SKM-1 (cell line): Measurements from ENCODE around the gene BLVRB.
"Not testable (repeated sequence)": the region's sequence is repeated elsewhere in the genome, so short reads cannot be mapped to it uniquely, and the experiment has no call there.

Source experiments
- DNase-seq: peaks from one replicate; lab custom pipeline; 2025; ENCODE audit not compliant: unreplicated experiment; lab: John Stamatoyannopoulos, UW

BLVRB gene

DNA sequence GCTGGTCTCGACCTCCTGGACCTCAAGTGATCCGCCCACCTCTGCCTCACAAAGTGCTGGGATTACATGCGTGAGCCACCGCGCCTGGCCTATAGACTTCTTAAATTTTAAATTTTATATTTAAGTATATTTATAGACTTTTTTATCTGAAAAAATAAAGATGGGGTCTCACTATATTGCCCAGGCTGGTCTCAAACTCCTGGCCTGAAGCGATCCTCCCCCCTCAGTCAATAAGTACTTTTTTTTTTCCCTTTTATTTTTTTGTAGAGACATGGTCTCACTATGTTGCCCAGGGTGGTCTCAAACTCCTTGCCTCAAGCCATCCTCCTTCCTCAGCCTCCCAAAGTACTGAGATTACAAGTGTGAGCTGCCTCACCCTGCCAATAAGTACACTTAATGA is 41.6 kb downstream of the BLVRB start:
- no peak for DNase-seq

DNA sequence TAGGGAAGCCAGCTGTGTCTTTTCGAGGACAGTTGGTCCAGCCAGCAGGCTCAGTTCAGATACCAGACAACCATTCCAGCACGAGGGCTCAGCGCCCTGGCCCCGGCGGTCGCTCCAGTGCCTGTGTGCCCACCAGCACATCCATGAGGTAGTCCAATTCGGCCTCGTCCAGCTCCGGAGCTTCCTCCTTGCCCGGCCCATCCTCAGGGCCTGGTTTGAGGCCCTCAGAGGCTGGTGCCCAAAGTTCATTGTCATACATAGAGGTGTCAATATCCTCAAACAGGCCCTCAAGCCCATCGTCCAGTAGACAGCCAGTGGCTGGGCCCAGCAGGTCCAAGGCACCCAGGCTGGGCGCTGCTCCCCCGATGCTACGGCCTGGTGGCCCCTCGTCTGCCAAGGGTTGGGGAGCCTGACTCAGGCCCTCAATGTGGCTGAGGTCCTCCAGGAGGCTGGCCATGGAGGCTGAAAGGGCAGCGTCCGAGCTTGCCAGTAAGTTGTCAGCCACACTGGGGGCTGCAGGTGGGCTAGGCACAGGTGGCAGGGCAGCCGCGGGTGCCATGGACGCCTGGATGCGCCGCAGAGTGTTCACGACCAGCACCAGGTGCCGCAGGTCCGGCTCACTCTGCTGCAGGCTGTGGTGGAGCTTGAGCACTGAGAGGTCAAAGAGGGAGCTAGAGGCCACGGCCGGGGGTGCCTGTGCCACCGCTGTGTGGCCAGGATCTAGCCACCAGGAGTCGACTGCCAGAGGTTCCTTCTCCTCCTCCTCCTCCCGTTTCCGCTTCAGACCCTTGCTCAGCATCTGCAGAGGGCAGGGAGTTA is 42.6 kb downstream of the BLVRB start:
- no peak for DNase-seq

DNA sequence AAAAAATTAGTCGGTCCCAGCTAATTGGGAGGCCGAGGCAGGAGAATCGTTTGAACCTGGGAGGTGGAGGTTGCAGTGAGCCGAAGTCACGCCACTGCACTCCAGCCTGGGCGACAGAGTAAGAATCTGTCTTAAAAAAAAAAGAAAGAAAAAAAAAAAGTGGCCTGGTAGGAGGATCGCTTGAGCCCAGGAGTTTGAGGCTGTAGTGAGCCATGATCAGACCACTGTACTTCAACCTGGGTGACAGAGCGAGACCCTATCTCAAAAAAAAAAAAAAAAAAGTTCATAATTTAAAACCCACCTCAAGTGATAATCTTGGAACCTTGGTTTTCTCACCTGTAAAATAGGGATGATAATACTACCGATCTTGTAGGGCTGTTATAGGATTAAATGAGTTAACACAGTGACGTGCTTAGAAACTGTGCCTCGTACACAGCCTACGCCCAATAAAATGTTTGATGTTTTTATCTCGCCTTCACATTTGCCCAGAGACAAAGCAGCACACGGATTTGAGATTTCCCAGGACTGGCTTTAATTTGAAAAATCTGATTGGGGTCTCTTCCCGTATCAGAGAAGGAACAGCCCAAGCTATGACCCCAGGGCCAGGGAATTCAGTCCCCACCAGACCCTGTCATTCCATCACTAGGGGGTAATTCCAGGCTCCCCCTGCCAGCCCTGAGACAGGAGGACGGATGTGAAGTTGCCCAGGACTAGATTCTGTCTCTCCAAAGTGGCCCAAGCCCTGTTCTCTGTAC is 43.4 kb downstream of the BLVRB start:
- no peak for DNase-seq

DNA sequence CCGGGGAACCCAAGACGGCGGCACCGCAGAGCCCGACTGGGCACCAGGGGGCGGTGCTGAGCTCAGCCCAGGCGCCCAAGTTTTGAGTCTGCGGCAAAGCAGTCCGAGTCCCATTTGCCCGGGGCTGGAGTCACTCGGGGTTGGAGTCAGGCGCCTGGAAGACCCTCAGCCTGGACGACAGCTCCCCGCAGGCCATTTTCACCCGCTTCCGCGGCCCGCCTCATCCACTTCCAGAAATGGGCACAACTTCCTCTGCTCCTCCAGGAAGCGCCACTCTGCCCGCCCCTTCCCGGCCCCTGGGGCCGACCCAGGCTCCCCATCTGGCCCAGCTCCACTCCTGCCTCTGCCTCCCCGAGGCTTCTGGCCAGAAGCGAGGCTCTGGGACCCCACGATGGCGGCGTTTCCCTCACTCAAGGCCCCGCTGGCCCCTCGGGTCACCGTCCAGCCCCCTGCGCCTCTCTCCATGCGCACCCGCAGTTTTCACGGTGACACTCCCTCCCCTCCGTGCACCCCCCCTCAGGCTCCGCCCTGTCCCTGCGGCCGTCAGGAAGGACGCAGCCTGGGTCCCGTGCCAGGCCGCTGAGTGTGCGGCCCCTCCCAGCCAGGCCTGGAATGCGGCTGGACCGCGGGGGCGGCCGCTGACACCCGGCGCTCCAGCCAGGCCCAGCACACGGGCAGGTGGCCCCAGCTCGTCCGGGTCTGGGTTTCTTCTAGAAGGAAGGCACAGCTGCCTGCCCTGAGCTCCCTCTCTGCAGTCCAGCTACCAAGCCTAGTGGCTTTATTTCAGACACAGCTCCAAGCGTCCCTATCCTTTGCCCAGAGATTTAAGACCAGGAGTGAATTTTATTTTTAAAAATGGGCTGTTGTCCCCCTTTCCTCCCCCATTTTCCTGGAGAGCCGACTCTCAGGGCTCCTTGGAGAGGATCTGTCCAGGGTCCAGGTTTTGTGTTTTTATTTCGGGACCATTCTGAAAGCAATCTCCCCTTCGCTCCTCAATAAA is 44.5 kb downstream of the BLVRB start:
- DNase-seq, result peak; percentile 45

DNA sequence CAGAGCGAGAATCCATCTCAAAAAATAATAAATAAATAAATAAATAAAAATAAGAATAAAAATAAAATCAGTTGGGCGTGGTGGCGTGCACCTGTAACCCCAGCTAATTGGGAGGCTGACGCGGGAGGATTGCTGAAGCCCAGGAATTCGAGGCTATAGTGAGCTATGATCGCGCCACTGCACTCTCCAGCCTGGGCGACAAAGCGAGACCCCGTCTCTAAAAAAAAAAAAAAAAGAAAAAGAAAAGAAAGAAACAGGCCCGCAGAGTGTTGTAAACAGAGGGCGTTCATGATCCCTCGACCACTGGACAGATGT is 45.1 kb downstream of the BLVRB start:
- DNase-seq, result no peak

DNA sequence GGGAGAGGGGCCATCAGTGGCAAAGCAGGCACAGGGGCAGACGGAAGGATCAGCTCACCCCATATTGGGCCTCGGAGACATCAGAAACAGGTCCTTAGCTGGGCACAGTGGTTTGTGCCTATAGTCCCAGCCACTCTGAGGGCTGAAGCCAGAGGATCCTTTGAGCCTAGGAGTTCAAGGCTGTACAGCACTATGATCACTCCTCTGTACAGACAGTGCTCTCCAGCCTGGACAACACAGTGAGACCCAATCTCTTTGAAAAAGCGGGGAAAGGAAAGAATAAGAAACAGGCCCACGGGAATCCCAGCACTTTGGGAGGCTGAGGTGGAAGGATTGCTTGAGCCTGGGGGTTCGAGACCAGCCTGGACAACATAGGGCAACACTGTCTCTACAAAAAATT is 45.8 kb downstream of the BLVRB start:
- no peak for DNase-seq

DNA sequence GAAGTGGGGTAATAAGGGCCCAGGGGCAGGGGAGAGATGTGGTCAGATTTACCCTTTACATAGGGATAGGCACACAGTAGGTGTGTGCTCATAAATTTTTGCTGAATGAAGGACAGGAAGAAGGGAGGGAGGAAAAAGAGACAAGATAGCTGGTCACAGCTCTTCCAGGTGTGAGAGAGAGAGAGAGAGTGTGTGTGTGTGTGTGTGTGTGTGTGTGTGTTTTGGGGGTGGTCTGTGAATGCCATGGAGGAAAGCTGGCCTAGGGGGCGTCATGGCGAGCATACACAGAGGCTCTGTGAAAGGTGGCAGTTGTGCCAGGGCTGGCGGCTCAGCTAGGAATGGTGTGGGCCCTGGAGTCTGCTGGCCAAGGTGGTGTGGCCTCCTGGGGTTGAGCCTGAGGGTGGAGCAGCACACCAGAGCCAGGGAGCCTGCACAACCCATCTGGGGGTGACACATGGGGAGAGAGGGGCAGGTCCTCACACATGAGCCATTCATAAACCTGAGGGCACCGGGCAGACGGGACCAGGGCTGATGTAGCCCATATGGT is 46.4 kb downstream of the BLVRB start:
- DNase-seq, result no peak

DNA sequence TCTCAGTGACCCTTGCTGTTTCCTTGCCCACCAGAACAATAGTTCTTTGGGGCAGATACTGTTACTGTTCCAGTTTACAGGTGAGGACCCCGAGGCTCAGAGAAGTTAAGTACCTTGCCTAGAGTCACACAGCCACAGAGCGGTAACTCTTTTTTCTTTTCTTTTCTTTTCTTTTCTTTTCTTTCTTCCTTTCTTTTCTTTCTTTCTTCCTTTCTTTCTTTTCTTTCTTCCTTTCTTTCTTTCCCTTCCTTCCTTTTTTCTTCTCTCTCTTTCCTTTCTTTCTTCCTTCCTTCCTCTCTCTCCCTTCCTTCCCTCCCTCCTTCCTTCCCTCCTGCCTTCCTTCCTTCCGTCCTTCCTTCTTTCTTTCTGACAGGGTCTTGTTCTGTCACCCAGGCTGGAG is 47.5 kb downstream of the BLVRB start:
- no peak for DNase-seq

DNA sequence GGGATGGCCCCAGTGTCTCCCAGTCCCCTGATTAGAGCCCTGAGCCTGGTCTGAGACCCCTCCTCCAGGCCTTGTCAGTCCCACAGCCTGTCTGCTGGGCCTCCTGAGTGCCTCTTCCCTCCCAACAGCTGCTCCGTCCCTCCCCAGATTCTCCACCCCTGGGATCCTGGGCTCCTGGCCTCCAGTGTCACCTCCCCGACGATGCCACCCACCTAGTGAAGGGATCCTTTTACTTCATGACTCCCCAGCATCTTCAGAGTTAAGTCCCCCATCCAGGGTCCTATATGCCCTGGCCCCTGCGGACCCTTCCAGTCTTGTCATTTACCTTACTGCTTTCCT is 47.9 kb downstream of the BLVRB start:
- DNase-seq, result no peak

DNA sequence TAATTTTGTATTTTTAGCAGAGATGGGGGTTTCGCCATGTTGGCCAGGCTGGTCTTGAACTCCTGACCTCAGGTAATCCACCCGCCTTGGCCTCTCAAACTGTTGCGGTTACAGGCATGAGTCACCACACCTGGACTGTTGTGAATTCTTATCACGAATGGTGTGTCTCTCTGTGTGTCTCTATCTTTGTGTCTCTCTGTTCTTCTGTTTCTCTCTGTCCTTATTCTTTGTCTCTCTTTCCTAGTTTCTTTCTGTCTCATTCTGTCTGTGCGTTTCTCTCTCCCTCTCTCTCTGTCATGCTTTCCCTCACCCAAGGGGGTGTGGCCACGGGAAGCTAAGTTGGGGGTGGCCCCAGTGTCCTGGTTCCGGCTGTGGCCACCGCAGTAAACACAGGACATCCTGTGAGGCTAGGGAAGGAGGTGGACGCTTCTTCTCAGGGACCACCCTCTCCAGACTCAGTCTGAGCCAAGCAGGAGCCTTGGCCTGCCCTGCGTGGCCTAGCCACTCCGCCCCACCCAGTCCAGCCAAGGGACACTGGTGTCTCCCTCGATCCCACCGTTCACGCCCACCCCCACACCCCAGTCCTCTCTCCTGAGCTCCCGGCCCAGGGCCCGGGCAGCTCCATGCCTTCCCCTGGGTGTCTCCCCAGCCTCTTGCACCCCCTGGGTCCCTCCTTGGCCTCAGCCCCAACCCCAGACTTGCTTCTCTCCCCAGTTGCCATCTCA is 48.5 kb downstream of the BLVRB start:
- no peak for DNase-seq

DNA sequence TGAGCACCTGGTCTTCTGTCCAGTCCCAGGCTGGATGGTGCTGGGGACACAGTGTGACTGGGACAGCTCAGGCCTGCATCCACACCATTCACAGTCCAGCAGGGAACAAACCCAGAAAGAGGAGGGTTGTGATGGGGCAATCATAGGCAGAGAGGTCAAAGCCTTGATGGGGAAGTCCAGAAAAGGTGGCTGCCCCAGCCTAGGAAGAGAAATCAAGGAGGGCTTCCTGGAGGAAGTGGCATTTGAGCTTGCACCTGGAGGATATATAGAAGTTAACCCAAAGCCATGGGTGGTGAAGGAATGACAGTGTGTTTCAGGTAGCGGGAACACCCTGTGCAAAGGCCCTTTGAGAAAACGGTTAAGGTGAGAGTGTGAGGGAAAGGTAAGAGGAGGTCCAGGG is 49.8 kb downstream of the BLVRB start:
- DNase-seq, result no peak

DNA sequence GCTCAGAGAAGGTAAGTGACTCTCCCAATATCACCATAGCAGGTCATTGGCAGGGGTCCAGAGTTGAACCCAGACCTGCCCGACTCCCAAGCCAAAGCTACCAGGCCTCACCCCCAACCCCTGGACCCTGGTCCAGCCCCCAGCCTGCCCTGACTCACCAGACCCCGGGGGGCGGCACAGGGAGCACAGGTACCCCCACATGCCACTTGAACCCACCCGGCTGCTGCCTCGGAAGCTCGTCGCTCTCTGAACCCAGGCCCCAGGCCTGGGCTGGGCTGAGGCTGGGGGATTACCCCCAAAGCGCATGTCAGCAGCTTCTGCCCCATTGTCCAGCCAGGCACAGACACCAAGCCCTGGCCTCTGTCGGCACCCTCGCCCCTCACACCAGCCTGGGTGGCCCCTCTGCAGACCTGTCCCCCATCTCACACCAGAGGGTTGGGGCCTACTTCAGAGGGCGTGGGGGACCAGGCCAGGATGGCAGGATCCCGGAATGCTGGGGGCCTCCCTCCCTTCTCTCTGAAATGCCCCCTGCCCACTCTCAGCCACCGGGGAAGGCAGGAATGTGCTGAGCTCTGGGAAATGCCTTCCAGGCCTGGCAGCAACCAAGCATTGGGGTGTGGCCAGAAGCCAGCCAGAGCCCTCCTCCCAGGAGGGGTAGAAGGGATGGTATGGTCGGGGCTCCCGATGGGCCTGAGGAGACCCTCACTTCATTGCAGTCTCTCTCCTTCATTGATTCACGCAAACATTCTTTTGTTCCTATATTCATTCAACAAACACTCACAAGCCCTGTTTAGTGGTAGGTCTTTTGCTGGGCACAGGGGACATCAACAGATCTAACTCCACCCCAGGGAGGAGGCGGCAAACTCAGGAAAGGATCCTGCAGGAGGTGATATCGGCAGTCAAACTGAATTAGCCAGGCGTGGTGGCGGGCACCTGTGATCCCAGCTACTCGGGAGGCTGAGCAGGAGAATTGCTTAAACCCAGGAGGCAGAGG is 50.7 kb downstream of the BLVRB start:
- DNase-seq, result no peak

DNA sequence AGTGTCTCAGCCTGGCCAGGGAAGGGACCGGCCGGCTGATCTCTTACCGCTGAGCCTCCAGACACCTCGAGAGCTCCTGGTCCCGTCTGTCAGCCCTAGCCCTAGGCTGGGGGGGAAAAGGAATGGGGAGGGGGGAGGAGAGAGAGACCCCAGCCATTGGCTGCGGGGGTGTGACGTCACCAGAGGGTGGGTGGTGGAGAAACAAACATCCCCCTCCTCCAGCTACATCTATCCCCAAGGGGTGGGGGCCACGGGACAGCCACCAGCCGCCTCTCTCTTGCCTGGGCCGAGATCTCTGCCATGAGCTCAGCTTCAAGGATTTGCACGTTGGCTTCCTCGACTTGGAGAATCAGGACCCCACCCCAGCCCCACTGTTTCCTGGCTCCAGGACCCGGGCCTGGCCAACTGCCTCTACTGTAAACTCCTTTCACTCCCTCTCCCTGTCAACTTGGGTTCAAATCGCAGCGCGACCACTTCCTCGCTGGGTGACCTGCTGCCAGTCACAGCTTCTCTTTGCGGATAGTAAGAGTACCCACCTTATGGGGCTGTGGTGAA is 52.2 kb downstream of the BLVRB start, which contains the start of gene PRX:
PRX (minus strand) TSS at position 88 of the 555 bp plus-strand sequence. CDS start 5,446 bp downstream, outside the sequence.
- no peak for DNase-seq

DNA sequence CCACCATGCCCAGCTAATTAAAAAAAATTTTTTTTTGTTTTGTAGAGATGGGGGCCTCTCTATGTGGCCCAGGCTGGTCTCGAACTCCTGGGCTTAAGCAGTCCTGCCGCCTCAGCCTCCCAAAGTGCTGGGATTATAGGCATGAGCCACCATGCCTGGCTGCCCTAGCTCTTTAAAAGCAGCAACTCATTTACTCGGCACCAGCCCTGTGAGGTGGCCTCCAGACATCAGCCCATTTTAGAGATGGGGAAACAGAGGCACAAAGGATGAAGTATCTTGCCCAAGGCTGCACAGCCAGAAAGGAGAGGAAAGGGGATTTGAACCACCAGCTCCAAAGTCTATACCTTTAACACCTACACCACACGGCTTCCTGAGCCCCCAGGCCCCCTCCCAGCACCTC is 52.7 kb downstream of the BLVRB start:
- no peak for DNase-seq

DNA sequence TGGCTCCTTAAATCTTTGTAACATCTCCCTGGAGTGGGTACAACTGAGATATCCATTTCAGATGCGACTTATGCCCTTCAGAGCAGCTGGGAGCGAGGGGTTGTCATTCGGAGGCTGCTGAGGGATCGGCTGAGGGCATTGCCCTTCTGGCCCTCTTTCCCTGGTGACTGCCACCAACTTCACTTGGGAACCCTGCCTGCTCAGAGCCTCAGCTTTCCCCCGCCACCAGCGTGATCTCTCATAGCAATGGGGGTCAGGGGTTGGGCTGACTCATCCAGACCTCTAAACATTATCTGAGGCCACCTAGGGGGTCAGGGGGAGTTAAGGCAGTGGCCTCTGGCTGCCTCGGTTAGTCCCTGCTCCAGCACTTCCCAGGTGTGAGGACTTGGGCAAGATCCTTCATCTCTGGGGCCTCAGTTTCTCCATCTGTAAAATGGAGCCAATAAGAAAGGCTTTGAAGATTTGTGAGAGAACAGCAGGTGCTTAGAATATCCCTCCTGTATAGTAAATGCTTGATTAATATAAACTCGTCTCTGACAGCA is 53.5 kb downstream of the BLVRB start:
- DNase-seq, result no peak

DNA sequence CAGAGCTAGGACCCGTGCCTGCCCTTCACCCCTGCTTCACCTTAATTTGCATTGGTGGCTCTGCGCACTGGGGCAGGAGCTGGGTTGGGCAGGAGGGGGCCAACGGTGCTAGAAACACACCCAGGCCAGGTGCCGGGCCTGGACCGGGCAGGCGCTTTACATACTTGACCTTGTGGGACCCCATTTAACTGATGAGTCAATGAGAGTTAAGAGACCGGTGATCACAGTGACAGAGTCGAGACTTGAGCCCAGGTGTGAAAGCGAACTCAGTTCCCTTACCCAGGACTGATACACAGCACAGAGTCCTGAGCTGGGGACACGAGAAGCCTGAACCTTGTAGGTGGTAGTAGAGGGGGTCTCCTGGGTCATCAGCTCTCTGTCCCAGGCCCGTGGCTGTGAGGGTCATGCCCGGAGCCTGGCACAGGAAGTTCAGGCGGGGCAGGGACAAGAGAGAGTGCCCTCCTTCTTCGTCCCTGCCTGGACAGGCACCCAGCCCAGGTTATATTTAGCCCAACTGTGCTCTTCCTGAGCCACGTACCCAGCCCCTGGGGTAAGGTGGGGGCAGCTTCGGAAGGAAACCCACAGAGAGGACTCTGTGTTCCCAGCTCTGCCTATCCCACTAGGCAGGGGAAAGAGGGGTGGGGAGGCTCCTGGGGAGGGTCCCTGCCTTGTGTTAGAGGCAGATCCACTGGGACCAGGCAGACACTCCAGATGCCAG is 54.3 kb downstream of the BLVRB start:
- no peak for DNase-seq

DNA sequence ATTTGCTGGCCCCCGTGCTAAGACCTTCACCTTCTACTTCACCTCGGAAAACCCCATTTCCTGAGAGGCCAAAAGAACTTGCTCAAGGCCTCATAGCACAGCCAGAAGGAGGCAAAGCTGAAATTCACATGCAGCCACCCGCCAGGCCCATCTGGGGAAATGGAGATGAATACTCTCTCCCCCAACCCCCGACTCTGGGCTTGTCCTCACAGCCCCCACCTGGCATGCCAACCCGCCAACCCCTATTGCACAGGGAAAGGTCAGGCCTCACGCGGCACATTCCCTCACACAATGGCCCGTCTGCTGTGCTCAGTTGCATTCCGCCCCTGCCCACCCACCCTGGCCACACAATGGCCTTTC is 55.5 kb downstream of the BLVRB start:
- no peak for DNase-seq

DNA sequence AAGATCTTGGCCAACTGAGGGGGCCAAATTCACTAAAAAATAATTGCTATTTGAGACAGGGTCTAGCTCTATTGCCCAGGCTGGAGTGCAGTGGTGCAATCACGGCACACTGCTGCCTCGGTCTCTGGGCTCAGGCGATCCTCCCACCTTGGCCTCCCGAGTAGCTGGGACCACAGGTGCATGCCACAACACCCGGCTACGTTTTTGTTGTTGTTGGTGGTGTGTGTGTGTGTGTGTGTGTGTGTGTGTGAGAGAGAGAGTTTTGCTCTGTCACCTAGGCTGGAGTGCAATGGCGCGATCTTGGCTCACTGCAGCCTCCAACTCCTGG is 57.0 kb downstream of the BLVRB start:
- DNase-seq, result not testable (repeated sequence)
